SK-N-SH (cell line): Measurements from ENCODE around the gene USP32. TPM values are rescaled to one million over a fixed set of nuclear protein-coding genes. Genes with fewer than 3 reads are reported as not detected.

Experiments used
- CTCF ChIA-PET: fragments of 300-600, 350-600 bp; formaldehyde crosslinking; extraction: SDS; loops from one replicate; lab custom pipeline; 2021; lab: Yijun Ruan, JAX
- POLR2A ChIA-PET: fragments of 350-600 bp; sonication (Branson Sonifier 250); formaldehyde crosslinking; extraction: SDS; loops from one replicate; lab custom pipeline; 2020; ENCODE audit warnings: antibody characterized with exemption, inconsistent platforms; lab: Yijun Ruan, JAX
- DNase-seq: peaks from one replicate; pipeline ENCODE4 v3.0.0; 2012
- H2AFZ ChIP-seq: fragments of 200-600 bp; sonication (generic); 2 replicates; pipeline ENCODE4 v1.8.1; 2016; ENCODE audit warnings: antibody characterized with exemption, mild to moderate bottlenecking, low read depth
- H3F3A ChIP-seq: fragments of 200-600 bp; sonication (generic); replicated peaks from 2 replicates; pipeline ENCODE3; 2016; ENCODE audit warnings: antibody characterized with exemption, mild to moderate bottlenecking; ENCODE audit not compliant: insufficient read depth
- H3K27ac ChIP-seq, 2 experiments: fragments of 200-500 bp in 1 of 2; fragments of 200-600 bp in 1 of 2; sonication (Bioruptor generic) in 1 of 2; sonication (generic), shearing (Covaris generic) in 1 of 2; 2 replicates each; pipeline versions ENCODE4 v1.5.1 to v1.6.1; 2014 to 2016; ENCODE audit warnings: low read depth in 2 of 2, inconsistent platforms in 1 of 2, low read length in 1 of 2, mild to moderate bottlenecking in 1 of 2, mixed read lengths in 1 of 2
- H3K27me3 ChIP-seq: fragments of 200-600 bp; sonication (generic), shearing (Covaris generic); 2 replicates; pipeline ENCODE4 v1.6.1; 2016; ENCODE audit warnings: mixed run types; ENCODE audit not compliant: insufficient read depth
- H3K36me3 ChIP-seq, 2 experiments: fragments of 200-500 bp in 1 of 2; fragments of 200-600 bp in 1 of 2; sonication (Bioruptor generic) in 1 of 2; sonication (generic) in 1 of 2; replicated peaks in 1 of 2; 2 replicates each; pipeline versions ENCODE3 to v1.5.1; 2014 to 2016; ENCODE audit warnings: low read length in 1 of 2, mild to moderate bottlenecking in 1 of 2; ENCODE audit not compliant: insufficient read depth in 2 of 2, control insufficient read depth in 1 of 2
- H3K4me1 ChIP-seq, 2 experiments: fragments of 200-500 bp in 1 of 2; fragments of 200-600 bp in 1 of 2; sonication (Bioruptor generic) in 1 of 2; sonication (generic), shearing (Covaris generic) in 1 of 2; 2 replicates each; pipeline versions ENCODE4 v1.5.1 to v1.6.1; 2014 to 2016; ENCODE audit warnings: low read depth in 1 of 2, low read length in 1 of 2, mixed run types in 1 of 2; ENCODE audit not compliant: insufficient read depth in 2 of 2, control insufficient read depth in 1 of 2
- H3K4me2 ChIP-seq: fragments of 200-600 bp; sonication (generic), shearing (Covaris generic); 2 replicates; pipeline ENCODE4 v1.6.1; 2017; ENCODE audit warnings: mixed run types
- H3K4me3 ChIP-seq, 2 experiments: fragments of 200-500 bp in 1 of 2; fragments of 200-600 bp in 1 of 2; sonication (Bioruptor generic) in 1 of 2; sonication (generic), shearing (Covaris generic) in 1 of 2; 2 replicates each; pipeline versions ENCODE4 v1.5.1 to v1.8.1; 2014 to 2016; ENCODE audit warnings: low read depth in 2 of 2, inconsistent platforms in 1 of 2, low read length in 1 of 2, mild to moderate bottlenecking in 1 of 2, mixed read lengths in 1 of 2, moderate library complexity in 1 of 2
- H3K79me2 ChIP-seq: fragments of 200-600 bp; sonication (generic); 2 replicates; pipeline ENCODE4 v1.8.1; 2017; ENCODE audit warnings: mild to moderate bottlenecking; ENCODE audit not compliant: insufficient read depth
- H3K9ac ChIP-seq: fragments of 200-600 bp; sonication (generic); 2 replicates; pipeline ENCODE4 v1.6.1; 2017; ENCODE audit warnings: mixed run types
- H3K9me2 ChIP-seq: fragments of 200-600 bp; sonication (generic); 2 replicates; pipeline ENCODE4 v1.6.1; 2017; ENCODE audit warnings: mixed run types
- H3K9me3 ChIP-seq: fragments of 200-600 bp; sonication (generic); 2 replicates; pipeline ENCODE4 v1.6.1; 2017; ENCODE audit warnings: mixed run types, mild to moderate bottlenecking, moderate library complexity
- H4K20me1 ChIP-seq: fragments of 200-600 bp; sonication (generic); 2 replicates; pipeline ENCODE4 v1.6.1; 2017; ENCODE audit warnings: mild to moderate bottlenecking, mixed run types; ENCODE audit not compliant: insufficient read depth
- CHD2 ChIP-seq: fragments of 150-350 bp; IDR thresholded peaks from 2 replicates; pipeline ENCODE4 v1.6.1; 2018; ENCODE audit warnings: low read length; ENCODE audit not compliant: partially characterized antibody
- ELF1 ChIP-seq: IDR thresholded peaks from 2 replicates; pipeline ENCODE4 v1.4.0; 2012
- EP300 ChIP-seq, 2 experiments: IDR thresholded peaks; 2 replicates each; pipeline versions ENCODE4 v1.4.0 to v1.6.1; 2012; ENCODE audit warnings: borderline replicate concordance in 1 of 2, low read depth in 1 of 2, low read length in 1 of 2
- FOSL2 ChIP-seq: IDR thresholded peaks from 2 replicates; pipeline ENCODE4 v1.4.0; 2012; ENCODE audit warnings: low read depth, mild to moderate bottlenecking, moderate library complexity, borderline replicate concordance
- GABPA ChIP-seq: IDR thresholded peaks from 2 replicates; pipeline ENCODE4 v1.4.0; 2012; ENCODE audit warnings: low read depth, mild to moderate bottlenecking
- GATA2 ChIP-seq: sonication (generic); formaldehyde crosslinking; IDR thresholded peaks from 2 replicates; pipeline ENCODE4 v1.5.0; 2020; ENCODE audit warnings: mild to moderate bottlenecking, missing genetic modification reagents
- NFIC ChIP-seq: IDR thresholded peaks from 2 replicates; pipeline ENCODE4 v1.4.0; 2012; ENCODE audit warnings: borderline replicate concordance
- PBX3 ChIP-seq: IDR thresholded peaks from 2 replicates; pipeline ENCODE4; 2012
- POLR2AphosphoS5 ChIP-seq: IDR thresholded peaks from 2 replicates; pipeline ENCODE4 v1.6.1; 2012; ENCODE audit warnings: low read depth, low read length
- RAD21 ChIP-seq: IDR thresholded peaks from 2 replicates; pipeline ENCODE4 v1.6.1; 2012; ENCODE audit warnings: mild to moderate bottlenecking, low read length
- RCOR1 ChIP-seq: fragments of 150-350 bp; IDR thresholded peaks from 2 replicates; pipeline ENCODE4 v1.6.1; 2017; ENCODE audit warnings: antibody characterized with exemption, low read length
- RXRA ChIP-seq: IDR thresholded peaks from 2 replicates; pipeline ENCODE4 v1.4.0; 2012; ENCODE audit warnings: low read depth, mild to moderate bottlenecking, borderline replicate concordance
- SIN3A ChIP-seq: IDR thresholded peaks from 2 replicates; pipeline ENCODE4 v1.6.1; 2012; ENCODE audit warnings: low read depth, mild to moderate bottlenecking, low read length, moderate library complexity, borderline replicate concordance
- TAF1 ChIP-seq: IDR thresholded peaks from 2 replicates; pipeline ENCODE4 v1.6.1; 2012; ENCODE audit warnings: low read depth, mild to moderate bottlenecking, low read length, moderate library complexity, borderline replicate concordance
- TCF12 ChIP-seq: IDR thresholded peaks from 2 replicates; pipeline ENCODE4 v1.4.0; 2012
- TEAD4 ChIP-seq: IDR thresholded peaks from 2 replicates; pipeline ENCODE4 v1.4.0; 2012; ENCODE audit warnings: mild to moderate bottlenecking, borderline replicate concordance; ENCODE audit not compliant: insufficient read depth
- USF1 ChIP-seq: IDR thresholded peaks from 2 replicates; pipeline ENCODE4 v1.4.0; 2012; ENCODE audit warnings: low read depth, borderline replicate concordance
- WGBS: methylation state at CpG from one replicate; pipeline ENCODE4 v1.1.6; 2017; ENCODE audit warnings: low lambda C conversion rate; 5-methylcytosine and 5-hydroxymethylcytosine counted together
- polyA plus RNA-seq, 3 experiments: library from polyadenylated mRNA; depleted of rRNA; stranded (reverse); fragments of >200 nt; gene quantifications; 2 replicates each; pipeline ENCODE4 v1.2.3, GENCODE V29; 2012
- TF ChIP-seq, protein P1 (sequence below): fragments of 150-350 bp; IDR thresholded peaks from 2 replicates; pipeline ENCODE4 v1.6.1; 2016; ENCODE audit warnings: mild to moderate bottlenecking, low read depth, low read length
- TF ChIP-seq, protein P2 (sequence below): fragments of 150-350 bp; IDR thresholded peaks from 2 replicates; pipeline ENCODE4 v1.6.1; 2017; ENCODE audit warnings: antibody characterized with exemption, low read length, low read depth, borderline replicate concordance
- TF ChIP-seq, protein P3 (sequence below): fragments of 200-600 bp; sonication (generic); IDR thresholded peaks from 2 replicates; pipeline ENCODE4 v1.6.1; 2017; ENCODE audit warnings: antibody characterized with exemption, mild to moderate bottlenecking, moderate library complexity

Gene USP32
- polyA plus RNA-seq, 1 of the 3 experiments (the other 2 are of a cell fraction): 25.6 TPM

DNA sequence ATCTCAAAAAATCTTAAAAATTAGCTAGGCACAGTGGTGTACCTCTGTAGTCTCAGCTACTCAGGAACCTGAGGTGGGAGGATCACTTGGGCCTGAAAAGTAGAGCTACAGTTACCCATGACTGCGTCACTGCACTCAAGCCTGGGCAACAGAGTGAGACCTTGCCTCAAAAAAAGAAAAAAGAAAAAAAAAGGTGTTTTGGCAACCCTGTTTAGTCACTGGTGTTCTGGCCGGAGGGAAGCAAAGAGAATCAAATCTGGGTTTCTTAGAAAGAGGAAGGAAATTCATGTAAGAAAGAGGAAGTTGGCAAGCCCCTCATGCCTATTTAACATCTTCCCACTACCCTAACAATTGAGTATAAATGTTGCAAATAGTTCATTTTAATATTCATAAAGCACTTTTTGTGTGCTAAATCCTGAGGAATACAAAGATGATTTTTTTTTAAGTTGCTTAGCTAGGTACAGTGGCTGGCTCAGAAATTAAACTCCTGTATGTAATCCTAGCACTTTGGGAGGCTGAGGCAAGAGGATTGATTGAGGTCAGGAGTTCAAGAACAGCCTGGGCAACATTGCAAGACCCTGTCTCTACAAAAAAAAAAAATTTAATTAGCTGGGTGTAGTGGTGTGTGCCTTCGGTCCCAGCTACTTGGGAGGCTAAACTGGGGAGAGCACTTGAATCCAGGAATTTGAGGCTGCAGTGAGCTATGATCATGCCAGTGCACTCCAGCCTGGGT lies 6.5 kb upstream of the USP32 start:
- no peak overlapping the region for H2AFZ ChIP-seq
- no peak for DNase-seq
- H4K20me1 ChIP-seq: no peaks in the 10 kb centered on the region
- POLR2A ChIA-PET: no interaction called here
- TF ChIP-seq RAD21 (no peak), TEAD4 (no peak), POLR2AphosphoS5 (no peak), RCOR1 (no peak), NFIC (no peak), SIN3A (no peak), GATA2 (CRISPR knock-in tag) (no peak), FOSL2 (no peak), USF1 (no peak), PBX3 (no peak), EP300 (IDR thresholded peaks at IDR 0.05; ENCODE audit: borderline replicate concordance in 1 of 2, low read depth in 1 of 2, low read length in 1 of 2) (no peak), ELF1 (no peak), RXRA (no peak), CHD2 (no peak), GABPA (no peak), TCF12 (no peak), TAF1 (no peak)
- TF ChIP-seq, protein P1, sequence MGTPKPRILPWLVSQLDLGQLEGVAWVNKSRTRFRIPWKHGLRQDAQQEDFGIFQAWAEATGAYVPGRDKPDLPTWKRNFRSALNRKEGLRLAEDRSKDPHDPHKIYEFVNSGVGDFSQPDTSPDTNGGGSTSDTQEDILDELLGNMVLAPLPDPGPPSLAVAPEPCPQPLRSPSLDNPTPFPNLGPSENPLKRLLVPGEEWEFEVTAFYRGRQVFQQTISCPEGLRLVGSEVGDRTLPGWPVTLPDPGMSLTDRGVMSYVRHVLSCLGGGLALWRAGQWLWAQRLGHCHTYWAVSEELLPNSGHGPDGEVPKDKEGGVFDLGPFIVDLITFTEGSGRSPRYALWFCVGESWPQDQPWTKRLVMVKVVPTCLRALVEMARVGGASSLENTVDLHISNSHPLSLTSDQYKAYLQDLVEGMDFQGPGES: no peak
- TF ChIP-seq, protein P2, sequence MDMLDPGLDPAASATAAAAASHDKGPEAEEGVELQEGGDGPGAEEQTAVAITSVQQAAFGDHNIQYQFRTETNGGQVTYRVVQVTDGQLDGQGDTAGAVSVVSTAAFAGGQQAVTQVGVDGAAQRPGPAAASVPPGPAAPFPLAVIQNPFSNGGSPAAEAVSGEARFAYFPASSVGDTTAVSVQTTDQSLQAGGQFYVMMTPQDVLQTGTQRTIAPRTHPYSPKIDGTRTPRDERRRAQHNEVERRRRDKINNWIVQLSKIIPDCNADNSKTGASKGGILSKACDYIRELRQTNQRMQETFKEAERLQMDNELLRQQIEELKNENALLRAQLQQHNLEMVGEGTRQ: no peak
- TF ChIP-seq, protein P3, sequence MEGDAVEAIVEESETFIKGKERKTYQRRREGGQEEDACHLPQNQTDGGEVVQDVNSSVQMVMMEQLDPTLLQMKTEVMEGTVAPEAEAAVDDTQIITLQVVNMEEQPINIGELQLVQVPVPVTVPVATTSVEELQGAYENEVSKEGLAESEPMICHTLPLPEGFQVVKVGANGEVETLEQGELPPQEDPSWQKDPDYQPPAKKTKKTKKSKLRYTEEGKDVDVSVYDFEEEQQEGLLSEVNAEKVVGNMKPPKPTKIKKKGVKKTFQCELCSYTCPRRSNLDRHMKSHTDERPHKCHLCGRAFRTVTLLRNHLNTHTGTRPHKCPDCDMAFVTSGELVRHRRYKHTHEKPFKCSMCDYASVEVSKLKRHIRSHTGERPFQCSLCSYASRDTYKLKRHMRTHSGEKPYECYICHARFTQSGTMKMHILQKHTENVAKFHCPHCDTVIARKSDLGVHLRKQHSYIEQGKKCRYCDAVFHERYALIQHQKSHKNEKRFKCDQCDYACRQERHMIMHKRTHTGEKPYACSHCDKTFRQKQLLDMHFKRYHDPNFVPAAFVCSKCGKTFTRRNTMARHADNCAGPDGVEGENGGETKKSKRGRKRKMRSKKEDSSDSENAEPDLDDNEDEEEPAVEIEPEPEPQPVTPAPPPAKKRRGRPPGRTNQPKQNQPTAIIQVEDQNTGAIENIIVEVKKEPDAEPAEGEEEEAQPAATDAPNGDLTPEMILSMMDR: no peak
- TF ChIP-seq, all 33 proteins: peak for 0
- 96% methylated on average over 3 of the region's 3 CpGs for whole genome bisulfite sequencing
- H3K36me3 ChIP-seq: no peaks in the 10 kb centered on the region
- no peak overlapping the region for H3K4me2 ChIP-seq
- CTCF ChIA-PET: interaction anchor here (0.7 to 15.2 kb wide), 5 partner anchors 17 to 257 kb away, joined by 3 to 128 read pairs (median 4); partner anchors contain the start of gene CHCT1
- H3K9ac ChIP-seq: no peak overlapping the region
- H3K27me3 ChIP-seq: no peaks in the 10 kb centered on the region
- H3K9me2 ChIP-seq: no peaks in the 10 kb centered on the region
- peaks cover 4% of the 10 kb centered on the region for H3F3A ChIP-seq
- H3K4me1 ChIP-seq: no peaks in the 10 kb centered on the region
- H3K9me3 ChIP-seq: no peaks in the 10 kb centered on the region
- no peak overlapping the region for H3K4me3 ChIP-seq
- no peak overlapping the region for H3K27ac ChIP-seq
- no peaks in the 10 kb centered on the region for H3K79me2 ChIP-seq
